ENCODE data around the gene CATSPERE. TPM values are rescaled to one million over a fixed set of nuclear protein-coding genes. Genes with fewer than 3 reads are reported as not detected.

The CATSPERE gene
- total and polyA plus RNA-seq, 2 of the 8 experiments (the other 6 are each of a cell fraction or from before 2014, with no cell fraction given), result 0.05 to 0.45 TPM

DNA sequence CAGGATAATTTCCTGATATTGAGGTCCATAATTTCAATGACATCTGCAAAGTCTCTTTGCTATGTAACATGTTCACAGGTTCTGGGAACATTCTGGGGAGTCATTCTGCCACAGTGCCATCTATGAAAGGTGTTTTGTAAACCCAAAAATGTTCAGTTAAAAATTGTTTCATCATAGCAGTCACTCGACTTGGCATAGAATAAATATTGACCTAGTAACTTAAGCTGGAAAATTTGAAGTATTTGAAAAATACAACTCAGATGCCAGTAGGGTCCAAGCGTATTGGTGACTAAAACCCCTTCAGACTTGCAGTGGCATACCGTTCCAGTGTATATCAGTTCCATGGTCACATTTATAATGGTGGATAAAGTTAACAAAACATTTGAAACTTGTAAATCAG is 198.6 kb downstream of the CATSPERE start:
- Histone ChIP-seq H3K79me2 (ENCODE audit: control insufficient read depth in 1 of 2, insufficient read depth in 2 of 2, low read length in 2 of 2) (peaks cover 14 to 90% of the 10 kb centered on the region in 2 experiments), H4K5ac (ENCODE audit: insufficient read length, low read depth, low read length) (no peak overlapping the region), H2AFZ (ENCODE audit: low read length) (no peak overlapping the region), H3K9me3 (ENCODE audit: insufficient read depth in 2 of 2, low read depth in 1 of 2, low read length in 1 of 2) (no peaks in the 10 kb centered on the region), H3K4me1 (replicated peaks in 1 of 4; ENCODE audit: control insufficient read depth in 3 of 4, insufficient read depth in 4 of 4, low read length in 3 of 4) (peaks cover 0 to 5% (median 3%) of the 10 kb centered on the region in 4 experiments; a peak in 4 of 7 replicates), H2BK12ac (ENCODE audit: low read depth, low read length) (no peak overlapping the region), H3K27me3 (replicated peaks in 1 of 4; ENCODE audit: control insufficient read depth in 3 of 4, extremely low read depth in 1 of 4, insufficient read depth in 3 of 4, low read length in 3 of 4) (no peaks in the 10 kb centered on the region), H3K23ac (ENCODE audit: insufficient read length) (no peak overlapping the region), H4K91ac (replicated peaks; ENCODE audit: insufficient read length, low read length) (no peak overlapping the region), H3K36me3 (ENCODE audit: control insufficient read depth in 2 of 4, insufficient read depth in 4 of 4, low read length in 3 of 4) (peaks cover 0 to 26% (median 9%) of the 10 kb centered on the region in 4 experiments; a peak in 3 of 8 replicates), H3K27ac (ENCODE audit: low read depth, low read length) (no peak overlapping the region), H2BK15ac (ENCODE audit: low read length) (no peak overlapping the region), H3K79me1 (ENCODE audit: low read depth, low read length) (peaks cover 3% of the 10 kb centered on the region; the same call in 1 of the 2 replicates), H2BK5ac (ENCODE audit: low read depth, low read length) (no peak overlapping the region), H3K14ac (ENCODE audit: insufficient read length) (no peak overlapping the region), H3K4me2 (ENCODE audit: insufficient read depth in 1 of 2, low read depth in 2 of 2, low read length in 2 of 2) (no peak overlapping the region), H3K9ac (replicated peaks in 1 of 4; ENCODE audit: extremely low read depth in 1 of 4, low read depth in 3 of 4, low read length in 3 of 4) (no peak overlapping the region), H2AK5ac (ENCODE audit: low read depth, low read length) (no peak overlapping the region), H3K4ac (replicated peaks; ENCODE audit: insufficient read length, low read depth, low read length) (no peak overlapping the region), H4K8ac (ENCODE audit: extremely low read depth, insufficient read depth, low read length) (no peak overlapping the region), H2BK20ac (ENCODE audit: low read length) (no peak overlapping the region), H3K23me2 (ENCODE audit: low read depth, low read length) (no peaks in the 10 kb centered on the region), H3K56ac (replicated peaks; ENCODE audit: insufficient read length, low read depth, low read length) (no peak overlapping the region), H3K18ac (ENCODE audit: extremely low read depth, low read length) (no peak overlapping the region), H3K4me3 (ENCODE audit: extremely low read depth in 1 of 4, insufficient read depth in 2 of 4, low read depth in 3 of 4, low read length in 4 of 4) (no peak overlapping the region), H4K20me1 (replicated peaks in 1 of 2; ENCODE audit: control insufficient read depth in 1 of 2, insufficient read depth in 2 of 2, low read length in 2 of 2) (peaks cover 0 to 6% of the 10 kb centered on the region in 2 experiments), H2BK120ac (replicated peaks; ENCODE audit: low read depth, low read length) (no peak overlapping the region)
- 93% methylated on average over 3 of the region's 3 CpGs; no CpG with 5 or more reads in 1 of the 2 experiments for WGBS, 2 experiments (ENCODE audit: extremely low coverage in 1 of 2, insufficient coverage in 1 of 2, insufficient read length in 1 of 2, insufficient replicate concordance in 2 of 2, low coverage in 1 of 2, low lambda C conversion rate in 2 of 2, missing lambda C conversion rate in 1 of 2)
- CTCF ChIA-PET (ENCODE audit: partially characterized antibody), result interaction anchor here (0.7 kb wide), 1 partner anchor 56 kb away, joined by 4 read pairs; no protein-coding TSS in a partner anchor
- FAIRE-seq, result no peak
- TF ChIP-seq CREB1 (IDR thresholded peaks at IDR 0.05) (no peak), JUN (IDR thresholded peaks at IDR 0.05; ENCODE audit: low read depth, low read length) (no peak)
- TF ChIP-seq, protein P1, sequence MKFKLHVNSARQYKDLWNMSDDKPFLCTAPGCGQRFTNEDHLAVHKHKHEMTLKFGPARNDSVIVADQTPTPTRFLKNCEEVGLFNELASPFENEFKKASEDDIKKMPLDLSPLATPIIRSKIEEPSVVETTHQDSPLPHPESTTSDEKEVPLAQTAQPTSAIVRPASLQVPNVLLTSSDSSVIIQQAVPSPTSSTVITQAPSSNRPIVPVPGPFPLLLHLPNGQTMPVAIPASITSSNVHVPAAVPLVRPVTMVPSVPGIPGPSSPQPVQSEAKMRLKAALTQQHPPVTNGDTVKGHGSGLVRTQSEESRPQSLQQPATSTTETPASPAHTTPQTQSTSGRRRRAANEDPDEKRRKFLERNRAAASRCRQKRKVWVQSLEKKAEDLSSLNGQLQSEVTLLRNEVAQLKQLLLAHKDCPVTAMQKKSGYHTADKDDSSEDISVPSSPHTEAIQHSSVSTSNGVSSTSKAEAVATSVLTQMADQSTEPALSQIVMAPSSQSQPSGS (IDR thresholded peaks at IDR 0.05; ENCODE audit: low read length), result no peak
- POLR2A ChIA-PET (ENCODE audit: partially characterized antibody), result interaction anchor here (0.9 to 1.4 kb wide), 2 partner anchors 70 to 175 kb away, joined by 3 read pairs; no protein-coding TSS in a partner anchor
- DNase-seq (ENCODE audit: low read depth in 1 of 2, low spot score in 2 of 2), result no peak
